IPS-15b (cell line): ENCODE results near the gene COG6.

Experiments used
- H3K27me3 ChIP-seq: one replicate; pipeline ENCODE4 v1.6.1; 2013; ENCODE audit warnings: low read length; ENCODE audit not compliant: control insufficient read depth, insufficient read depth
- H3K36me3 ChIP-seq: one replicate; pipeline ENCODE4 v1.6.1; 2013; ENCODE audit warnings: low read length; ENCODE audit not compliant: control insufficient read depth, insufficient read depth
- H3K4me1 ChIP-seq: one replicate; pipeline ENCODE4 v1.6.1; 2013; ENCODE audit warnings: mild to moderate bottlenecking, low read length; ENCODE audit not compliant: control insufficient read depth, insufficient read depth
- H3K4me3 ChIP-seq: one replicate; pipeline ENCODE4 v1.5.1; 2013; ENCODE audit warnings: low read depth, low read length
- H3K9ac ChIP-seq: one replicate; pipeline ENCODE4 v1.6.1; 2013; ENCODE audit warnings: low read depth, mild to moderate bottlenecking, low read length
- H3K9me3 ChIP-seq: one replicate; pipeline ENCODE4 v1.6.1; 2013; ENCODE audit warnings: mild to moderate bottlenecking, low read length; ENCODE audit not compliant: control insufficient read depth, insufficient read depth

Gene COG6

GRCh38 chr13:39682788-39683187, 27.3 kb downstream of the COG6 start:
- Histone ChIP-seq H3K27me3 (no peaks in the 10 kb centered on the region), H3K9me3 (no peaks in the 10 kb centered on the region), H3K9ac (no peak overlapping the region), H3K36me3 (no peaks in the 10 kb centered on the region), H3K4me1 (no peaks in the 10 kb centered on the region), H3K4me3 (no peak overlapping the region)

GRCh38 chr13:39684531-39685137, 29.2 kb downstream of the COG6 start:
- Histone ChIP-seq H3K27me3 (no peaks in the 10 kb centered on the region), H3K9ac (no peak overlapping the region), H3K4me3 (no peak overlapping the region), H3K4me1 (no peaks in the 10 kb centered on the region), H3K36me3 (no peaks in the 10 kb centered on the region), H3K9me3 (no peaks in the 10 kb centered on the region)

GRCh38 chr13:39685652-39686051, 30.2 kb downstream of the COG6 start:
- Histone ChIP-seq H3K27me3 (no peaks in the 10 kb centered on the region), H3K4me3 (no peak overlapping the region), H3K4me1 (no peaks in the 10 kb centered on the region), H3K9me3 (no peaks in the 10 kb centered on the region), H3K36me3 (no peaks in the 10 kb centered on the region), H3K9ac (no peak overlapping the region)

DNA sequence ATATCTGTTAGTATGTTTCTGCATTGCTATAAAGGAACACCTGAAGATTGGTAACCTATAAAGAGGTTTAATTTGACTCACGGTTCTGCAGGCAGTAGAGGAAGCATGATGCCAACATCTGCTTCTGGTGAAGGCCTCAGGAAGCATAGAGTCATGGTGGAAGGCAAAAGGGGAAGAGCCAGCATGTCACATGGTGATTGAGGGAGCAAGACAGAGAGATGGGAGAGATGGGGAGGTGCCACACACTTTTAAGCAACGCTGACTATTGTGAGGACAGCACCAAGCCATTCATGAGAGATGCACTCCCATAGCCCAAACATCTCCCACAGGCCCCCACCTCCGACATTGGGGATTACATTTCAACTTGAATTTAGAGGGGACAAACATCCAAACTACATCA, 32.8 kb downstream of the COG6 start:
- Histone ChIP-seq H3K4me1 (no peaks in the 10 kb centered on the region), H3K9ac (no peak overlapping the region), H3K36me3 (no peaks in the 10 kb centered on the region), H3K4me3 (no peak overlapping the region), H3K27me3 (no peaks in the 10 kb centered on the region), H3K9me3 (no peaks in the 10 kb centered on the region)

DNA sequence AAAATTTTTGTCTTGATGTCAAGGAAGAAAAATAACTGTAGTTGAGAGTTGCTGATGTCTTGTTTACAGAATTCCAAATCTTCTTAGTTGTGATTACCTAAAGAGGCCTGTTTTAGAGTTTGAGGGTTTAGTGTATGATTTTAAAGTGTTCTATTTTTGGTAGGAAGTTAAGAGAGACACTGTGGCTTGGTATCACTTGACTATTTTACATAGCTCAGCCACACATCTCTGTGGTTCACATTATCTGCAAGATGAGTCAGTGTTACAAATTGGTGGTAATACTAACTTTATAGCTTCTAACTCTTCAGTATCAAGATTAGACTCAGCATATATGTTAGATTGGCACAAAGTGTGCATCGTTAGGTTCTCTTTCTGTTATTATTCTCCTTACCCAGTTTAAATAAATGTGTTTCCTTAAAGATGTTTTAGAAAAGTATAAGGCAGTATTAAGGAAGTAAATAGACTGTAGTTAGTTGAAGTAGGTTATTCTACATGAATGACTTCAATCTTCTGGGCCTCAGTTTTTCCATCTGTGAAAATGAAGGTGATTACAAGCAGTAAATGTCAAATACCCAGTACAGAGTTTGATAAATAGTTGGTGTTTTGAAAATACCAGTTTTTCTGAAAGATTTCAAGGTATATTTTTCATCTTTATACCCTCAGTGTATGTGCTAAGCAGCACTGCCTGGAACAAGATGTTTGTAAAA, 33.4 kb downstream of the COG6 start:
- H3K27me3 ChIP-seq, result no peaks in the 10 kb centered on the region
- H3K4me1 ChIP-seq, result no peaks in the 10 kb centered on the region
- no peaks in the 10 kb centered on the region for H3K36me3 ChIP-seq
- no peak overlapping the region for H3K9ac ChIP-seq
- H3K4me3 ChIP-seq, result no peak overlapping the region
- H3K9me3 ChIP-seq, result no peaks in the 10 kb centered on the region

DNA sequence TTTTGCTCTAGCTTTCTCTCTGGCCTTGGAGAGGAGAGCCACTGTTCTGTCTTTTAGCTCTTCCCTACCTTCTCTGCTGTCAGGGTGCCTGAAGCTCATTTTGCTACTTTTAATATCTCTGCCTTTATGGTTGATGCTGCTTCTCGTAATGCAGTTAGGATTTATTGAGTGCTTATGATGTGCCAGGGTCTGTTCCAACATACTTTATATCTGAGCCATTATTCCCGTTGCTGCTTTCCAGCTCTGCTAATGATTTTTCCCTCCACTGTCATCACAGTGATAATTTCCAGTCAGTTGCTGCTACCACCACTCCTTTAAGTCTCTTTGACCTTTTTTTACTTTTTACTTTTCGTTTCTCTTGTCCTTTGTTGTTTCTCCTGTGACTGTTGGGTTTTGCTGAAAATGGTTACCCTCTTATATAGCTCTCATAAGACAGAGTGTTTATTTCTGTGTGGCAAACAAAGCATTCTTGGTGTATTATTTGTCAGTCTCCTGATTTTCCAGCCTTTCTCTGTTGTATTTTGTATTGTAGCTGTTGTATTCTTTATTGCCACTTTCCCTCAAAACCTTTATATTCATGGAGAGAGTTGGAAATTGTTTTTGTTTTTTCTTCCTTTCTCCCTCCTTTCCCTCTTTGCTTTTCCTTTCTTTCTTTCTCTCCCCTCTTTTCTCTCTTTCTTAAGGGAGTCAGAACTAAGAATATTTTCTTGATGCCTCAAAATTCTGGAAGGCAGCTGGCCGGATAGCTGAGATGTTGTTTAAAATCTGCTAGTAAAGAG, 37.4 kb downstream of the COG6 start:
- no peak overlapping the region for H3K4me3 ChIP-seq
- no peak overlapping the region for H3K9ac ChIP-seq
- H3K9me3 ChIP-seq, result no peaks in the 10 kb centered on the region
- no peaks in the 10 kb centered on the region for H3K36me3 ChIP-seq
- H3K4me1 ChIP-seq, result no peaks in the 10 kb centered on the region
- no peaks in the 10 kb centered on the region for H3K27me3 ChIP-seq

- Histone ChIP-seq H3K4me1 (no peaks in the 10 kb centered on the region), H3K9me3 (no peaks in the 10 kb centered on the region)
These were observed 43.8 kb downstream of the COG6 start for GRCh38 chr13:39699274-39699673.

GRCh38 chr13:39712626-39713025, 57.2 kb downstream of the COG6 start:
- Histone ChIP-seq H3K9ac (no peak overlapping the region), H3K36me3 (no peaks in the 10 kb centered on the region), H3K27me3 (no peaks in the 10 kb centered on the region), H3K9me3 (no peaks in the 10 kb centered on the region), H3K4me1 (no peaks in the 10 kb centered on the region), H3K4me3 (no peak overlapping the region)

More at GRCh38 chr13:39699274-39699673, 43.8 kb downstream of the COG6 start:
- Histone ChIP-seq H3K4me3 (no peak overlapping the region), H3K27me3 (no peaks in the 10 kb centered on the region), H3K9ac (no peak overlapping the region), H3K36me3 (no peaks in the 10 kb centered on the region)

- H3K4me1 ChIP-seq, result no peaks in the 10 kb centered on the region
- H3K9me3 ChIP-seq, result no peaks in the 10 kb centered on the region
- H3K4me3 ChIP-seq, result no peak overlapping the region
- H3K27me3 ChIP-seq, result no peaks in the 10 kb centered on the region
- H3K36me3 ChIP-seq, result no peaks in the 10 kb centered on the region
- no peak overlapping the region for H3K9ac ChIP-seq
These were observed 73.7 kb downstream of the COG6 start for GRCh38 chr13:39729156-39729555.

DNA sequence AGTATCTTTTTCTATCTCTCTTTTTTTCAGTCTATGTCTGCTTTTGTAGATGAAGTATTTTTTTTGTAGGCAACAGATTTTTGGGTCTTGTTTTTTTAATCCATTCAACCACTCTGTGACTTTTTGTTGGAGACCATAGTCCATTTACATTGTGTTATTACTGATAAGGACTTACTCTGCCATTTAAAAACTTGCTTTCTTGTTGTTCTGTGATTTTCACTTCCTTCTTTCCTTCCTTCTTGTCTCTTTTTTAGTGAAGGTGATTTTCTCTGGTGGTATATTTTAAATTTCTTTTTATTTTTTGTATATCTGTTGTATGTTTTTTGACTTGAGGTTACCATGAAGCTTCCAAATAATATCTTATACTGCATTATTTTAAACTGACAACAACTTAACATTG, 79.5 kb downstream of the COG6 start:
- Histone ChIP-seq H3K9me3 (no peaks in the 10 kb centered on the region), H3K4me3 (no peak overlapping the region), H3K36me3 (no peaks in the 10 kb centered on the region), H3K27me3 (no peaks in the 10 kb centered on the region), H3K9ac (no peak overlapping the region), H3K4me1 (no peaks in the 10 kb centered on the region)

DNA sequence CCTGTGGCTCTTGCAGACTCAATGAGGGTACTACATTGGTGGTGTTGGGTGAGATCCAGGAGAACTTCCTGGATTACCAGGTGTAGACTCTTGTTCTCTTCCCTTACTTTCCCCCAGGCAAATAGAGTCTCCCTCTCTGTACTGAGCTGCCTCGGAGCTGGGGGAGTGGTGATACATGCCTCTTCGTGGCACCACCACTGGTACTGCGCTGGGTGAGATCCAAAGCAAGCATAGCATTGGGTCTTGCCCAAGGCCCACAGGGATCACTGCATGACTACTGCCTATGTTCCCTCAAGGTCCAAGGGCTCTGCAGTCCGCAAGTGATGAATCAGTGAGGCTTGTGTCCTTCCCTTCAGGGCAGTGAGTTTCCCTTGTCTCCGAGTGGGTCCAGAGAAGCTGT, 81.6 kb downstream of the COG6 start:
- no peaks in the 10 kb centered on the region for H3K36me3 ChIP-seq
- H3K9me3 ChIP-seq, result no peaks in the 10 kb centered on the region
- H3K4me3 ChIP-seq, result no peak overlapping the region
- H3K27me3 ChIP-seq, result no peaks in the 10 kb centered on the region
- no peak overlapping the region for H3K9ac ChIP-seq
- no peaks in the 10 kb centered on the region for H3K4me1 ChIP-seq

DNA sequence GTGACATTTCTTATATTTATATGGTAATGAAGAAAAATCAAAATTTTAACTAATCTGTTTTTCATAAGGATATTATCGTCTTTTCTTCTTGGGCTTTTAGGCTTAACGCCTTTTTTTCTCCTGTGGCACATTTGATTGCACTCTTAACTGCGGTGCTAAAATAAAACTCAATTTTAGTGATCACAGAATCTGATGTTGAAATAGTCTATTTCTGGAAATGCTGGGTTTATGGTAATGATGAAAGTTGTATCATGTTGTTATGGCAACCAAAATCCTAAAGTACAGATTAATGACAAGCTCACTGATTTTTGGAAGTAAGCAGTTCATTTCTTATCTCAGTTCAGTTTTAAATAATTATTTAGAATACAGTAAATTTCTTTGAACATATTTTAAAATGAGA, 85.3 kb downstream of the COG6 start:
- no peaks in the 10 kb centered on the region for H3K36me3 ChIP-seq
- no peaks in the 10 kb centered on the region for H3K9me3 ChIP-seq
- no peak overlapping the region for H3K4me3 ChIP-seq
- no peaks in the 10 kb centered on the region for H3K27me3 ChIP-seq
- no peaks in the 10 kb centered on the region for H3K4me1 ChIP-seq
- H3K9ac ChIP-seq, result no peak overlapping the region
